ENCODE data around the gene MCAM. TPM values are rescaled to one million over a fixed set of nuclear protein-coding genes. Genes with fewer than 3 reads are reported as not detected.

The MCAM gene
- total RNA-seq, 1 donor from 2014 or later = 23.3 TPM

DNA sequence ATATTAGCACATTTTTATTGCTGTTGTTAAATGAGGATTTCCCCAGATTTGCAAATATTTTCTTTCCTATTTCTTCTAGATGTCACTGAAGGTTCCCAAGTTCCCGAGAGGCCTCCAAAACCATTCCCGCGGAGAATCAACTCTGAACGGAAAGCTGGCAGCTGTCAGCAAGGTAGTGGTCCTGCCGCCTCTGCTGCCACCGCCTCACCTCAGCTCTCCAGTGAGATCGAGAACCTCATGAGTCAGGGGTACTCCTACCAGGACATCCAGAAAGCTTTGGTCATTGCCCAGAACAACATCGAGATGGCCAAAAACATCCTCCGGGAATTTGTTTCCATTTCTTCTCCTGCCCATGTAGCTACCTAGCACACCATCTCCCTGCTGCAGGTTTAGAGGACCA, 17.5 kb downstream of the MCAM start:
- DNase-seq (ENCODE audit: low spot score) = no peak
- no peaks in the 10 kb centered on the region for H4K20me1 ChIP-seq (ENCODE audit: low read depth)
- H3K4me3 ChIP-seq = no peak overlapping the region
- no peak overlapping the region for H2AFZ ChIP-seq (replicated peaks)
- H3K27me3 ChIP-seq = no peaks in the 10 kb centered on the region
- no peaks in the 10 kb centered on the region for H3K9me3 Mint-ChIP-seq
- no peaks in the 10 kb centered on the region for H3K36me3 ChIP-seq
- no peaks in the 10 kb centered on the region for H3K9me3 ChIP-seq (ENCODE audit: low read depth)
- H3K9ac ChIP-seq = no peak overlapping the region
- H3K4me2 ChIP-seq = no peak overlapping the region
- no peaks in the 10 kb centered on the region for H3K27me3 Mint-ChIP-seq (ENCODE audit: insufficient read depth, low read depth)
- H3K27ac ChIP-seq = no peak overlapping the region
- TF ChIP-seq, protein P1, sequence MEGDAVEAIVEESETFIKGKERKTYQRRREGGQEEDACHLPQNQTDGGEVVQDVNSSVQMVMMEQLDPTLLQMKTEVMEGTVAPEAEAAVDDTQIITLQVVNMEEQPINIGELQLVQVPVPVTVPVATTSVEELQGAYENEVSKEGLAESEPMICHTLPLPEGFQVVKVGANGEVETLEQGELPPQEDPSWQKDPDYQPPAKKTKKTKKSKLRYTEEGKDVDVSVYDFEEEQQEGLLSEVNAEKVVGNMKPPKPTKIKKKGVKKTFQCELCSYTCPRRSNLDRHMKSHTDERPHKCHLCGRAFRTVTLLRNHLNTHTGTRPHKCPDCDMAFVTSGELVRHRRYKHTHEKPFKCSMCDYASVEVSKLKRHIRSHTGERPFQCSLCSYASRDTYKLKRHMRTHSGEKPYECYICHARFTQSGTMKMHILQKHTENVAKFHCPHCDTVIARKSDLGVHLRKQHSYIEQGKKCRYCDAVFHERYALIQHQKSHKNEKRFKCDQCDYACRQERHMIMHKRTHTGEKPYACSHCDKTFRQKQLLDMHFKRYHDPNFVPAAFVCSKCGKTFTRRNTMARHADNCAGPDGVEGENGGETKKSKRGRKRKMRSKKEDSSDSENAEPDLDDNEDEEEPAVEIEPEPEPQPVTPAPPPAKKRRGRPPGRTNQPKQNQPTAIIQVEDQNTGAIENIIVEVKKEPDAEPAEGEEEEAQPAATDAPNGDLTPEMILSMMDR (IDR thresholded peaks at IDR 0.05) = no peak
- TF ChIP-seq EZH2phosphoT487 (IDR thresholded peaks at IDR 0.05) = no peak
- no peak for TF ChIP-seq EZH2 (IDR thresholded peaks at IDR 0.05)
- H3K4me1 ChIP-seq = no peaks in the 10 kb centered on the region
- no peaks in the 10 kb centered on the region for H3K4me1 Mint-ChIP-seq
- H3K79me2 ChIP-seq (ENCODE audit: low read depth) = no peaks in the 10 kb centered on the region
- H3K36me3 Mint-ChIP-seq = peaks cover 50% of the 10 kb centered on the region
- no peaks in the 10 kb centered on the region for H3F3A ChIP-seq (ENCODE audit: low read depth)
- no peak overlapping the region for H3K27ac Mint-ChIP-seq
- H3K4me3 Mint-ChIP-seq = no peak overlapping the region

DNA sequence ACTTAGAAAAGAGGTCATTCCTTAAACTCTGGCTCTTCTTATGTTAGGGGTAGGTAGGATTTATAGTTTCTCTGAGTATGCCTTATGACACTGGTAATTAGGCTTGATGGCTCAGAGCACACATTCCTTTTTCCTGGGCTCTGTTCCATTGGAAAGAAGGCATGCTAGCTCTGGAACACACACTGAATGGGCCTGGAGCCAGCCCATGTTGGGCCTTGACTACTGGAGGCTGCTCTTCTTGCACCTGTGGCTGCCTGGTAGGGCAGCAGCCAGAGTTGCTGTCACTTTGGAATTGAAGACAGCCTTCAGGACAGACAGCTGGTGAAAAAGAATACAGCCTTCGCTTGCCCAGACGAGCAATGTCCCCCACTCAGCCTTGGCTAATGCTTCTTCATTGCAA, 18.2 kb downstream of the MCAM start:
- H3K36me3 ChIP-seq = no peaks in the 10 kb centered on the region

DNA sequence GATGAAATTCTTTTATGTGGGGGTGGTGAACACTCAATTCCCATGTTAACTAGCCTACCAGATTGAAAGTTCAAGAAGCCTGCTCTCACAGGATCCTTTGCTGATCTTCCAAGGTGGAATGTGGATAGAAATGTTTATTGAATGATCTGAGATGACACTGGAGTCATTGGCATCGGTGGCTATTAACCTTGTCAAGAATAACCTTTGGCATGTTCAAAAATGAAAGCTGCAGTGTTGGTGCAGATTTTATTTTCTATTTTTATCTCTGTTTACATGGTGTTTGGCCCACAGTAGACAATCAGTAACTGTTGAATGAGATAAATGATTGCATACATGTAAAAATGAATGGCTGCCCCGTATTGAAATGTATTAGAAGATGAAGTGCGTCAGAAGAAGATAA, 19.0 kb downstream of the MCAM start:
- peaks cover 41% of the 10 kb centered on the region for H3K36me3 Mint-ChIP-seq
- H3K4me3 Mint-ChIP-seq = no peak overlapping the region
- no peaks in the 10 kb centered on the region for H3F3A ChIP-seq (ENCODE audit: low read depth)
- no peak overlapping the region for H2AFZ ChIP-seq (replicated peaks)
- no peak overlapping the region for H3K27ac ChIP-seq
- TF ChIP-seq, protein P1 (IDR thresholded peaks at IDR 0.05) = no peak
- no peak for TF ChIP-seq EZH2phosphoT487 (IDR thresholded peaks at IDR 0.05)
- no peak for TF ChIP-seq EZH2 (IDR thresholded peaks at IDR 0.05)
- H3K4me2 ChIP-seq = no peak overlapping the region
- no peaks in the 10 kb centered on the region for H3K36me3 ChIP-seq
- no peaks in the 10 kb centered on the region for H3K9me3 ChIP-seq (ENCODE audit: low read depth)
- H3K4me1 ChIP-seq = no peaks in the 10 kb centered on the region
- no peaks in the 10 kb centered on the region for H3K27me3 ChIP-seq
- H3K27ac Mint-ChIP-seq = no peak overlapping the region
- no peak overlapping the region for H3K9ac ChIP-seq
- no peak for DNase-seq (ENCODE audit: low spot score)
- no peaks in the 10 kb centered on the region for H3K9me3 Mint-ChIP-seq
- no peak overlapping the region for H3K4me3 ChIP-seq
- no peaks in the 10 kb centered on the region for H3K27me3 Mint-ChIP-seq (ENCODE audit: insufficient read depth, low read depth)
- H4K20me1 ChIP-seq (ENCODE audit: low read depth) = no peaks in the 10 kb centered on the region
- H3K79me2 ChIP-seq (ENCODE audit: low read depth) = no peaks in the 10 kb centered on the region
- H3K4me1 Mint-ChIP-seq = no peaks in the 10 kb centered on the region

More for the DNA sequence above, 18.2 kb downstream of the MCAM start:
- H3K27me3 ChIP-seq = no peaks in the 10 kb centered on the region
- DNase-seq (ENCODE audit: low spot score) = no peak
- H3K9me3 Mint-ChIP-seq = no peaks in the 10 kb centered on the region
- no peaks in the 10 kb centered on the region for H3K4me1 Mint-ChIP-seq
- H3K9me3 ChIP-seq (ENCODE audit: low read depth) = no peaks in the 10 kb centered on the region
- no peaks in the 10 kb centered on the region for H3K27me3 Mint-ChIP-seq (ENCODE audit: insufficient read depth, low read depth)
- H3K27ac ChIP-seq = no peak overlapping the region
- TF ChIP-seq EZH2 (IDR thresholded peaks at IDR 0.05) (no peak), EZH2phosphoT487 (IDR thresholded peaks at IDR 0.05) (no peak)
- TF ChIP-seq, protein P1 (IDR thresholded peaks at IDR 0.05) = no peak
- no peak overlapping the region for H3K4me3 ChIP-seq
- no peaks in the 10 kb centered on the region for H3K79me2 ChIP-seq (ENCODE audit: low read depth)
- H2AFZ ChIP-seq (replicated peaks) = no peak overlapping the region
- no peak overlapping the region for H3K27ac Mint-ChIP-seq
- H3F3A ChIP-seq (ENCODE audit: low read depth) = no peaks in the 10 kb centered on the region
- H3K36me3 Mint-ChIP-seq = peaks cover 45% of the 10 kb centered on the region
- H3K4me1 ChIP-seq = no peaks in the 10 kb centered on the region
- H3K9ac ChIP-seq = no peak overlapping the region
- no peaks in the 10 kb centered on the region for H4K20me1 ChIP-seq (ENCODE audit: low read depth)
- H3K4me3 Mint-ChIP-seq = no peak overlapping the region
- H3K4me2 ChIP-seq = no peak overlapping the region

All from neural progenitor cell (in vitro differentiated cells).